ENCODE measurements around the gene ANKFN1.

Gene ANKFN1

GRCh38 chr17:56149266-56150036, 3.8 kb upstream of the ANKFN1 start:
- no peak for DNase-seq

GRCh38 chr17:56150649-56151048, 2.6 kb upstream of the ANKFN1 start:
- DNase-seq: no peak

GRCh38 chr17:56157845-56158244, 4.6 kb downstream of the ANKFN1 start:
- DNase-seq: no peak

GRCh38 chr17:56158344-56158743, 5.1 kb downstream of the ANKFN1 start:
- no peak for DNase-seq

- no peak for DNase-seq
Measured at GRCh38 chr17:56158915-56159825, 5.9 kb downstream of the ANKFN1 start.

- DNase-seq: no peak
Measured at GRCh38 chr17:56159826-56160380, 6.6 kb downstream of the ANKFN1 start.

GRCh38 chr17:56160422-56160821, 7.1 kb downstream of the ANKFN1 start:
- no peak for DNase-seq

GRCh38 chr17:56165072-56165641, 11.9 kb downstream of the ANKFN1 start:
- no peak for DNase-seq

GRCh38 chr17:56167491-56167890, 14.2 kb downstream of the ANKFN1 start:
- DNase-seq: no peak

- no peak for DNase-seq
Measured at GRCh38 chr17:56169621-56170020, 16.3 kb downstream of the ANKFN1 start.

GRCh38 chr17:56171186-56171959, 18.1 kb downstream of the ANKFN1 start:
- no peak for DNase-seq

GRCh38 chr17:56172517-56172982, 19.3 kb downstream of the ANKFN1 start:
- DNase-seq: no peak

GRCh38 chr17:56173026-56173425, 19.8 kb downstream of the ANKFN1 start:
- no peak for DNase-seq

GRCh38 chr17:56173958-56174835, 20.9 kb downstream of the ANKFN1 start:
- no peak for DNase-seq

GRCh38 chr17:56175299-56175955, 22.2 kb downstream of the ANKFN1 start:
- no peak for DNase-seq

- DNase-seq: no peak
Measured at GRCh38 chr17:56176091-56176490, 22.8 kb downstream of the ANKFN1 start.

- DNase-seq: no peak
Measured at GRCh38 chr17:56177361-56177760, 24.1 kb downstream of the ANKFN1 start.

GRCh38 chr17:56178203-56178602, 24.9 kb downstream of the ANKFN1 start:
- no peak for DNase-seq

GRCh38 chr17:56182081-56182480, 28.8 kb downstream of the ANKFN1 start:
- no peak for DNase-seq

- no peak for DNase-seq
Measured at GRCh38 chr17:56184650-56185049, 31.4 kb downstream of the ANKFN1 start.

Data from NCI-H526 (cell line).